Brain microvascular endothelial cell (primary cell): ENCODE results near the gene LRRIQ1.
A peak's percentile ranks its signal among the peaks of the same experiment; 100 is the strongest.
"Not testable (repeated sequence)": the region's sequence is repeated elsewhere in the genome, so short reads cannot be mapped to it uniquely, and the experiment has no call there.

Experiments
- DNase-seq: peaks from one replicate; pipeline ENCODE4 v3.0.0-alpha.2; 2020
- H3K27ac ChIP-seq: fragments of 250-450 bp; sonication (Bioruptor Pico); 2 replicates; pipeline ENCODE4 v1.5.1; 2020; ENCODE audit warnings: mild to moderate bottlenecking, moderate library complexity
- H3K27me3 ChIP-seq: fragments of 250-450 bp; sonication (Bioruptor Pico); replicated peaks from 2 replicates; pipeline ENCODE4 v1.5.1; 2020; ENCODE audit warnings: mild to moderate bottlenecking
- H3K36me3 ChIP-seq: fragments of 250-450 bp; sonication (Bioruptor Pico); replicated peaks from 2 replicates; pipeline ENCODE4 v1.5.1; 2020; ENCODE audit warnings: mild to moderate bottlenecking
- H3K4me3 ChIP-seq: 2 replicates; pipeline ENCODE4 v1.5.1; 2011; ENCODE audit warnings: low read depth, mild to moderate bottlenecking, control low read depth, low read length, moderate library complexity
- in situ Hi-C: cut with HindIII; loops from 2 replicates; pipeline ENCODE4 v1.10.0; 2017; ENCODE audit warnings: low sequenced_read_pairs, low pct_ligation_motif_present
- TF ChIP-seq, protein P1 (sequence below): IDR thresholded peaks from 2 replicates; pipeline ENCODE4 v1.5.1; 2011; ENCODE audit warnings: low read depth, mild to moderate bottlenecking, moderate library complexity, low read length, control low read depth, inconsistent platforms; ENCODE audit errors: missing control alignments

The LRRIQ1 gene

DNA sequence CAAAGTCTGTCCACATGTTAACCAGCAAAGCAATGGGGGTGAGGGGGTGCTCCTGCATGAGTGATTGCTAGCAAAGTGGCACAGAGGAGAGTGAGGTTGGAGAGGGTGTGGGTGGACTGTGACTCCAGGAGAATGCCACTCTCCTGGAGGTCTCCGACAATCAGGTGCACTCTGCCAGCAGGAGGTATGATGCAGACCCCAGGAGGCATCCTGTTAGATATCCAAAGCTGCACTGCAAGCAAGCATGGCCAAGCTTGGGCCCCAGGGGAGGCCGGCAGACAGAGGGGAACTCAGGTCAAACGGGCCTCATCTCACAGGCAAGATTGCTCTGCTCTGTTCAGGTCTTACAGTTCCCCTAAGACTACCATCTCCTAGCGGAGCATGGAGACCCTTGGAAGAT lies 170.4 kb downstream of the LRRIQ1 start:
- Histone ChIP-seq H3K36me3 (no peaks in the 10 kb centered on the region), H3K27ac (no peak overlapping the region), H3K27me3 (no peaks in the 10 kb centered on the region), H3K4me3 (no peak overlapping the region)
- TF ChIP-seq, protein P1, sequence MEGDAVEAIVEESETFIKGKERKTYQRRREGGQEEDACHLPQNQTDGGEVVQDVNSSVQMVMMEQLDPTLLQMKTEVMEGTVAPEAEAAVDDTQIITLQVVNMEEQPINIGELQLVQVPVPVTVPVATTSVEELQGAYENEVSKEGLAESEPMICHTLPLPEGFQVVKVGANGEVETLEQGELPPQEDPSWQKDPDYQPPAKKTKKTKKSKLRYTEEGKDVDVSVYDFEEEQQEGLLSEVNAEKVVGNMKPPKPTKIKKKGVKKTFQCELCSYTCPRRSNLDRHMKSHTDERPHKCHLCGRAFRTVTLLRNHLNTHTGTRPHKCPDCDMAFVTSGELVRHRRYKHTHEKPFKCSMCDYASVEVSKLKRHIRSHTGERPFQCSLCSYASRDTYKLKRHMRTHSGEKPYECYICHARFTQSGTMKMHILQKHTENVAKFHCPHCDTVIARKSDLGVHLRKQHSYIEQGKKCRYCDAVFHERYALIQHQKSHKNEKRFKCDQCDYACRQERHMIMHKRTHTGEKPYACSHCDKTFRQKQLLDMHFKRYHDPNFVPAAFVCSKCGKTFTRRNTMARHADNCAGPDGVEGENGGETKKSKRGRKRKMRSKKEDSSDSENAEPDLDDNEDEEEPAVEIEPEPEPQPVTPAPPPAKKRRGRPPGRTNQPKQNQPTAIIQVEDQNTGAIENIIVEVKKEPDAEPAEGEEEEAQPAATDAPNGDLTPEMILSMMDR: no peak
- in situ Hi-C loops: no loop called here
- no peak for DNase-seq

DNA sequence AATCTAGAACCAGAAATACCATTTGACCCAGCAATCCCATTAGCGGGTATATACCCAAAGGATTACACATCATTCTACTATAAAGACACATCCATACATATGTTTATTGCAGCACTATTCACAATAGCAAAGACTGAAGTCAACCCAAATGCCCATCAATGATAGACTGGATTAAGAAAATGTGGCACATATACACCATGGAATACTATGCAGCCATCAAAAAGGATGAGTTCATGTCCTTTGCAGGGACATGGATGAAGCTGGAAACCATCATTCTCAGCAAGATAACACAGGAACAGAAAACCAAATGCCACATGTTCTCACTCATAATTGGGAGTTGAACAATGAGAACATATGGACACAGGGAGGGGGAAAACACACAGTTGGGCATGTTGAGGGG lies 188.2 kb downstream of the LRRIQ1 start:
- H3K36me3 ChIP-seq, H3K27me3 ChIP-seq, DNase-seq, H3K27ac ChIP-seq, in situ Hi-C loops, H3K4me3 ChIP-seq: not testable (repeated sequence)

DNA sequence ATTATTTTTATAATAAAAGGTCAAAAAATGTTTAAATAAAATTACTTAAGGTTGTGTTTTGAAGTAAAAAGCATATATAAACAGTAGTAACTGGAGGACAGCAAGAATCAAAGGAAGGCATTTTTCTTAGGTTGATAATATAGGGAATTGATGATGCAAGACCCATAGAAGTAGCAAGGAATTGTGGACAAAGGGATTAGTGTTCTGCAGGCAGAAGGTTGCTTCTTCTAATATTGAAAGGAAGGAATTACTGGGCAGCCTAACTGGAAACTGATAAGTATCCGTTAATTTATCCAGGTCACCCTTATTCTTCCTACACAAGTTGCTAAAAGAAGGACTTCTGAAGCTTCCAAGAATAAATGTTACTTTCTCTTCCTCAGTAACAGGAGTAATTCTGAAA lies 189.3 kb downstream of the LRRIQ1 start:
- H3K36me3 ChIP-seq: no peaks in the 10 kb centered on the region
- H3K27ac ChIP-seq: no peak overlapping the region
- no peak for DNase-seq
- TF ChIP-seq, protein P1: no peak
- no peaks in the 10 kb centered on the region for H3K27me3 ChIP-seq
- H3K4me3 ChIP-seq: no peak overlapping the region
- in situ Hi-C loops: no loop called here

DNA sequence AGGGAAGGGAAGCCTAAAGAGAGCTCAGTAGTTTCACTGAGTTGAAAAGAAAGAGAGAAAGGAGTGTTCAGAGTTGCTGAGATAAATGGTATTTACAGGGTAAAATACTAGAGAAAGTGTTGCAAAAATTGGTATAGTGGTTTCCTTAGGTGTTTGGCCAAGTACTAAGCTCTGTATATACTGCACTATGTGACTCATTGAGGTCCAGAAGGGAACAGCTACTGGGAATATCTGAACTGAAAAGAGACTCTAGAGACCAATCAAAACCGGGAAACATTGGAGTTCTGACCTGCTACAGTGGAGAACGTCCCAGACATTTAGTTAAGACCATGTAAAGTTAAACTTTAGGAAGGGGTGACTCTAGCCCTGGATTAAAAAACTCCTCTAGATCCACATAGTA lies 201.2 kb downstream of the LRRIQ1 start:
- no peak overlapping the region for H3K4me3 ChIP-seq
- no peak overlapping the region for H3K27ac ChIP-seq
- no peaks in the 10 kb centered on the region for H3K36me3 ChIP-seq
- in situ Hi-C loops: no loop called here
- no peaks in the 10 kb centered on the region for H3K27me3 ChIP-seq
- no peak for DNase-seq
- TF ChIP-seq, protein P1: no peak

DNA sequence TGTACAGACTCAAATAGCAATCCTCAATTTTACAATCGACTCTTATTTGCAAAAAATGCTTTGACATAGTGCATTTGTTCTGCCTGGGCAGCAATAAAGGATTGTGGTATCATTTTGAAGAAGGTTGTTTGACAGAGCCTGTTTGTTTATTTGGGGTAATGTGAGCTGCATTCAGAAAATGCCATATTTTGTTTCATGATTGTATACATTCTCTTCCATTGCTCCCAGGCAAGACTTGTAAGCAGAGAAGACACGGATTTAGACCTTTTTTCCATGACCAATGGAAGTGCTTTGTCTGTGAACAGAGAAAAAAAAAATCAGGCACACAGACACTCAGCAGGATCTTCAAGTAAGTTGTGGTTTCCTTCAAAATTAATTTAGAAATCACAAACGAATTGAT lies 208.4 kb downstream of the LRRIQ1 start:
- Histone ChIP-seq H3K27ac (no peak overlapping the region), H3K27me3 (no peaks in the 10 kb centered on the region), H3K36me3 (no peaks in the 10 kb centered on the region), H3K4me3 (no peak overlapping the region)
- DNase-seq: no peak
- in situ Hi-C loops: no loop called here
- TF ChIP-seq, protein P1: no peak

DNA sequence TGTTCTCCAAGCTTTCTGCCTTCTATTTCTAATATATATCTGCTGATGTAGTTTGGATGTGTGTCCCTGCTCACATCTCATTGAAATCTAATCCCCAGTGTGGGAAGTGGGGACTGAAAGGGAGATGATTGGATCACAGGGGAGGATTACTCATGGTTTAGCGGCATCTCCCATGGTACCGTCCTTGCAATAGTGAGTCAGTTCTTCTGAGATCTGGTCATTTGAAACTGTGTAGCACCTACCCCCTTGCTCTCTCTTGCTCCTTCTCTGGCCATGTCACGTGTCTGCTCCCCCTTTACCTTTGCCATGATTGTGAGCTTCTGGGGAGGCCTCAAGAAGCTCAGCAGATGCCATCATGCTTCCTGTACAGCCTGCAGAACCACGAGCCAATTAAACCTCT lies 217.7 kb downstream of the LRRIQ1 start:
- in situ Hi-C loops: no loop called here
- DNase-seq: peak; percentile 24
- H3K36me3 ChIP-seq: no peaks in the 10 kb centered on the region
- TF ChIP-seq, protein P1: no peak
- H3K4me3 ChIP-seq: no peak overlapping the region
- no peak overlapping the region for H3K27ac ChIP-seq
- H3K27me3 ChIP-seq: no peaks in the 10 kb centered on the region
